Endometrial microvascular endothelial cells (primary cell): Measurements from ENCODE around the gene WBP1L. TPM values are rescaled to one million over a fixed set of nuclear protein-coding genes. Genes with fewer than 3 reads are reported as not detected.

Experiments
- in situ Hi-C: cut with HindIII; loops from 2 replicates; pipeline ENCODE4 v1.10.0; 2017; ENCODE audit warnings: low sequenced_read_pairs, low pct_unique_long_range_greater_than_20kb; ENCODE audit errors: inconsistent ontology term
- total RNA-seq: library from RNA; depleted of rRNA; stranded (reverse); fragments of >200 nt; gene quantifications from one replicate; pipeline ENCODE4 v1.2.3, GENCODE V29; 2015; ENCODE audit errors: inconsistent ontology term

The WBP1L gene
- total RNA-seq, 1 donor from 2014 or later: 35.9 TPM

DNA sequence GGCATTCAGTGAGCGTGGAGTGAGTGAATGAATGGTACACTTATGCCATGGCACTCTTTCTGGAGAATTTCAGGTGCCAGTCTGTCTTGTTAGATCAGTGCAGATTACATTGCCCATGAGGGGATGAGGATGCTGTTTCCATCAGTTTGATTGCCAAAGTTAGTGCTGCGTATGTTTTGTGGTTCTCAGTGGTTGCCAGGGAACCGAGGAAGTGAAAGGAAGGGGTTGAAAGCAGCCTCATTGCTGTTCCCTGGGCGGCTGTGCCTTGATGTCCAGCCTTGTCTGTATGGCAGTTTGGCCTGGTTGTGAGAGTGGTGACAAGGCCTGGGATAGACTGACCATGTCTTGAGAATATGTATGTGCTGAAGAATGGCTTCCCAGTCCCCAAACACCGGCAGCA lies 30.2 kb downstream of the WBP1L start:
- in situ Hi-C loops: no loop called here

DNA sequence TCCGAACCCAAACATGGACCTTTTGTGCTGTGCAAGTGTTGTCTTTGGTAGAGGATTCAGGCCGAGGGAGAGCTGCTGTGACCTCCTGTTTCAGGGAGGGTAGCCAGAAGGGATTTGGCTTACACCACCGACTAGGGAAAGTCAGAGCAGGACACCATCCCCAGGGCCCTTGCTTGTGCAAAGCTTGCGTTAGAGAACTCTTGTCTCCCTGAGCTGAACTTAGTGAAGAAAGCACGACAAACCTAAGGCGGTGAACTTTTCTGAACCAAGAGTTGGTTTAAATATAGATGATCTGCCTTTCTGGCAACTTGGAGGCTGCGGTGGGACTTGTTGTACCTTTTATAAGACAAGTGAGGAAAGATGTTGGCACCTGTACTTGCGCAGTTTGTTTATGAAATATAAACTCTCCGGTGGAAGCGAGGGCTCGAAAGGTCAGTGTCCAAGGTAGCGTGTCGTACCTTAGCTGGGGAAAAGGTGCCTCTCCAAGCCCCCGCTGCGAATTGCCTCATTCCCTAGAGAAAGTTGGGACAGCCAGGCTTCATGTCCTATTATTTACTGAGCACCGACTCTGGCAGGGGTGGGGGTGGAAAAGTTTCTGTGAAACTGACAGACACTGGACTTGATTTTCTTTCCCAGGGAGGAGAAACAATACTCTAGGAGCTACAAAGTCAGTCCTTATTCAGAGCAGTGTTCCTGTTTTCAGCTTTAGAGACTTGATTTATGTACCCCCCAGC lies 31.6 kb downstream of the WBP1L start:
- in situ Hi-C loops: no loop called here

DNA sequence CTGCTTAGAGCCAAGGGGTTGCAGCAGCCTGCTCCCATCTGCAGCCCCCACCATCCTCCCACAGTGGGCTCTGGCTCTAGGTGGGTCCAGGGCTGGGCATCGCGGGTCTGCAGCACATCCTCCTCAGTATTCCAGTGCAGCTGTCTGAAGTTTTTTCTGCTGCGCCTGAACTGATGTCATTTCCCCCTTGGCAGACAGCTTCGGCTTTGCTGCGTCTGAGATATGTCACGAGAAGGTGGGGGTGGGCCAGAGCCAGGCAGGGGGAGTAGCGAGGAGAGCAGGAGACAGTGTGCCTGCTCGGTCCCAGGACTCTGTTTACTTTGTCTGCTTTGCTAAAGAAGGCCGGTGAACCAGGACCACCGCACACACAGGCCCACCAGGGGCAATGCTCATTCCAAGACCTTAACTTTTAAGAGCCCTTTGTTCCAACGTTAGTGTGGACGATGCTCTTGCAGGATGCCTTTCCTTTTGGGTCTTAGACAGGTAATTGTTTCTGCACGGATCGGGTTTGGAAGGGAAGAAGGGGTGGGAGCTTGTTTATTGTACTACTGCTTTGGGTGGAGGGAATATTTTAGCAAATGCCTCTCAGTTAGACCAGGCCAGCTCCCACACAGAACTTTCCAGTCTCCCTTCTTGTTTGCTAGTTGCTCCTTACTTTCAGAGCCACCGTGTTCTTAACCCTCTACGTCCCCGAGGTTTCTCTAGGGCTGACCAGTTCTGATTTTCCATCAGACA lies 32.4 kb downstream of the WBP1L start:
- in situ Hi-C loops: no loop called here

DNA sequence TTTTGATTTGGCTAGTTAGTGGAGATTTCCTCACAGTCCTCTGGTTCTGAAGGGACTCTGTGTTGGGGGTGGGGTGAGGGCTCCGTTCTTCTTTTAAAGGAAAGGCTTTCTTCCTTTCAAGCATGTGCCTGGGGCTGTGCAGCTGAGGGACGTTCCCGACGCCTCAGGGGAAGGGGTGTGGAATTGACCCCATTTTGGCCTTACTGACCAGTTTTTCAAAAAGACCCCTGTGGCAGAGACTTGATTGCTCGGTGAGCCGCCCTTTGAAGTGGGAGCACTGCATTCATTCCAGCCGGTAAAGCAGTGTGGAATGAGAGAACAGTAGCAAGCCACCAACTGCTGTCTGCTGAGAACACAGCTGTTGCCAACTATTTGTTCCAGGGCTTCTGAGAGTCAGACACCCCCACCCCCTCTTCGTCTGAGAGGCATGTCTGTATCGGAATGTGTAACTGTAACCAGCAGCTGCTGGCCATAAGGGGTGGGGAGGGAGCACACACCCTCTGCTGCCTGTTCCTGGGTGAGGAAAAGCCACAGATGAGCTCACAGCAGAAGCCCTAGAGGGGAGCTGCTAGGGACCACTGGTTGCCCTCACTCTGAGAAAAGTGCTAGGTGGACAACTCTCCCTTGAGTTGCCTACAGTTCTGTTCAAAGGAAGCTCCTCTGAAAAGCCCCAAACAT lies 33.2 kb downstream of the WBP1L start:
- in situ Hi-C loops: no loop called here

DNA sequence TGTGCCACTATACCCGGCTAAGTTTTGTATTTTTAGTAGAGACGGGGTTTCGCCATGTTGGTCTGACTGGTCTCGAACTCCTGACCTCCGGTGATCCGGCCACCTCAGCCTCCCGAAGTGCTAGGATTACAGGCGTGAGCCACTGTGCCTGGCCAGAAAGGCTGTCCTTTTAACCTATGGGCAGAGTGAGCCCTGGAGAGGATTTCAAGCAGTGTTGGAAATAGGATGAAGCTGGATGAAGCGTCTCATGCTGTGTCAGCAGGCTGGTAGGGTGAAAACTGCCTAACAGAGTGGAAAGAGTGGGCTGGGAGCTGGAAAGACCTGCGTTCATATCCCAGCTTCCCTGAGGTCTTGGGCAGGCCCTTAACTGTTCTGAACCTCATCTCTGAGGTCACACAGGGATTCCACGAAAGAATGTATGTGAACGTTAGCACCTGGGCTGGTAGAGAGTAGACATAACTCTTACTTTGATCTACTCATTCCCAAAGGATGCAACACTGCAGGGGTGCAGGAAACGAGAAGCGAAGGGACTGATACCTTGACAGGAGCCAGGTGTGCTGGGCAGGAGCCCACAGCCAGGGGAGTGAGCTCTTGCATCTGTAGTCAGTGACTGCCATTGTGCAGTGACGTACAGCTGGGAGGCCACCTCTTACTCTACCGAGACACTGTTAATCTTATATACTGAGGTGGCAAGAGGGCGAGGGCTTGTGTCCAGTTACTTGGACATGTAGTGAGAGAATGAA lies 34.1 kb downstream of the WBP1L start:
- in situ Hi-C loops: no loop called here

DNA sequence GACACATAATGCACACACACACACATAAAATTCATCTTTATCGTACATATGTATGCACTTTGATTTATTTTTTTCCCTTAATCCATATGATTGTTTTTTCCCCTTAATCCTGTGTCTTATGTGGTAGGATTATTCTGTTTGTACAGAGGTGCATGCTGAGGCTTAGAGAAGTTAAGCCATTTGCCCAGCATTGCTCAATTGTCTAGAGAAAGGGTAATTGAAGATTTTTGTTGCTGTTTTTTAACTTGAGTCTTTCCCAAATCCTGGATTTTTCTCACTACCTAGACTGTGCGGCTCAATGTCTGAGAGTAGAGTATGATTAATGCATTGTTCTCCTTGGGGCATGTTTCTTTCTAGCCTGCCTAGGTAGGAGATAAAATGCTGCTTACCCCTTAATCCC lies 35.0 kb downstream of the WBP1L start:
- in situ Hi-C loops: no loop called here

DNA sequence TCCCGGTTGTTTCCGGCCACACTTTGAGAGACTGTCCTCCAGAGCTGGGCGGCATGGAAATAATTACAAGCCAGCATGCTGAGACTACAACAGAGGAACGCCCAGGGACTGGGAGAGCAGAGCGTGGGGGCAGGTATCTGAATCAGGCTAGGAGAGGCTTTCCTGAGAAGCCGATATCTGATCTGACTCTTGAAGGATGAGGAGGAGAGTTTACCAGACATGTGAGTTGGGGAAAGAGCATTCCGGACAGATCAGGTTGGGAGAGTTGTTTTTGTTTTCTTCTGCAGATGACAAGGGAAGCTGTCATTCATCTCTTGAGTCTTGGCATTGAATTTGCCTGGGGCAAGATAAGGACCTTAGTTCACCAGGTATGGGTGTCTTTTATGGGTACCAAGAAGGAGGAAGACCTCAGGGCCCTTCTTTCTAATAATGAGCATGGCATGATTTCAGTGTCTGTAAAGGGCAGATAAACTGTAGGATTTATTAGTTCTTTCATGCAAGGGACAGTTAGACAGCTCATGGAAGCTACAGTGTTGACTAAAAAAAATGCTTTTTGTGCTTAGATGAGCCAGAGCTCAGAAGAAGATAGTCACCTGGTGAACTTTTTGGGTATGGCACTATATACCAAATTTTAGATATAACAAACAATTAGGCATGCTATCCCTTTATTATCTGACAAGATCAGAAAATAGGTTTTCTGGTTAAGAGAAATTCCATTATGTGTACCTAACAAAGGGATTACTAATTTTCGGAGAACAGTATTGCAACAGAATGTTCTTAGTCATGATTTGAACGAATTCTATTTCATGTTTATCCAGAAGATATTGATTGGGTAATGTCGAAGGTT lies 36.2 kb downstream of the WBP1L start:
- in situ Hi-C loops: no loop called here

DNA sequence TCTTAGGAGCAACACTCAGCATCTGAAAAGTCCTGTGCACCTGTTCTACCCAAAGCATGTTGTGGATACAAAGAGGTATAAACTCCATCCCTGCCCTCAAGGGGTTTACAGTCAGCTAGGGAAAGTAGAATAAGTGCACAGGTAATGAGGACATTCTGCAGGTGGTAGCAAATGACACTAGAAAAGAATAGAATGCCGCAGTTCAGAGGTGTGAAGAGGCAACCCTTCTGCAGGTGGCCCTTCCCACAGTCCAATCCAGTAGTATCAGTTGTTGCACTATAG lies 36.7 kb downstream of the WBP1L start:
- in situ Hi-C loops: no loop called here

DNA sequence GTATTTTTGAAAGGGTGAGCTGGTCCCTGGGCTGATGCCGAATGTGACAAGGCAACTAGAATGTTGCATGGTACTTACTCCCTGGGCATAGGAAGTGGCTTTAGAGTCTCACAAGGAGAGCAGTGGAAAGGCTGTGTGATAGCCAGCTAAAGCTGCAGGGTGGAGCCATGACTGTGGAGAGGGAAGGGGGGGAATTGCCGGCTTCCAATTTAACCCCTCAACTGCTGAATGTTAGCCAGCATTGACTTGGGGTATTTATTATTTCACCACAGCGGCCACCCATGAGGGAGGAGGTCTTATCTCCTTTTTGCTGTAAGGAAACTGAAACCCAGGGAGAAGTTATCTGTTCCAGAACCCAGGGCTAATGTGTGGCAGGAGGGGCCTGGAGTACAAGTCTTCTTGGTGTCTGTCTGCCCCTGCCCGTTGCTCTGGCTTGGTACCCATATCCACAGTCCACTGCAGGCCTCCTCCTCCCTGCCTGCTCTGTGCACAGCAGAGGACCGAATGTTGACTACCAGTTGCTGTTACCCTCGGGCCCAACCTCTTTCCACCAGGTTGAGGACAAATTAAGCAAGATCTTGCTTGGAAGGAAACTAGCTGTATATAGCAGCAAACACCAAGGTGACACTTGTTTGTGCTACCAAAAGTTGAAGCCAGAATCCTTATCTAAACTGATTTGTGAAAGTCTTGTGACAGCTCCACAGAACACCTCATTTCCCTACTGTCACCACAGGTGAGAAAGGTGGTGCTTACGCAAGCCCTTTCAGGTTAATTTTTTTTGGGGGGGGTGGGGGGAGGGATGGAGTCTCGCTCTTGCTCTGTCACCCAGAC lies 37.6 kb downstream of the WBP1L start:
- in situ Hi-C loops: no loop called here

DNA sequence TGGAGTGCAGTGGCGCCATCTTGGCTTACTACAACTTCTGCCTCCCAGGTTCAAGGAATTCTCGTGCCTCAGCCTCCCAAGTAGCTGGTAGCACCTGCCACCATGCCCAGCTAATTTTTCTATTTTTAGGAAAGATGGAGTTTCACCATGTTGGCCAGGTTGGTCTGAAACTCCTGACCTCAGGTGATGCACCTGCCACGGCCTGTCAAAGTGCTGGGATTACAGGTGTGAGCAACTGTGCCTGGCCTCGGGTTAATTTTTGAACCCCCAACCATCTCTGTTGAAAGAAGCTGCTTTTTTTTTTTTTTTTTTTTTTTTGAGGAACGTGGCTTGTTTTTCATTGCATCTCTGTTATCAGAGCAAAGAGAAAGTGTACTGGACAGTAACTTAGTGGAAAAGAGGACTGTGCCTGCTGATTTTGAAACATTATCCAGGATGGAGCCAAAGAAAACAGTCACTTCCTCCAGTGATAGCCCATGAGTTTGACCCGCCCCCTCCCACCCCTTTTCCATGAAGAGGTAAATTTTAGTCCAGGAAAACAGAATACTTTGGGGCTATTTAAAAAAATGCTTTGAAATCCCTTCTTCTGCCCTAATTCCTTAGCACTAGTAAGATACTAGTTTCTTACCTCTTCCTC lies 38.3 kb downstream of the WBP1L start:
- in situ Hi-C loops: no loop called here

DNA sequence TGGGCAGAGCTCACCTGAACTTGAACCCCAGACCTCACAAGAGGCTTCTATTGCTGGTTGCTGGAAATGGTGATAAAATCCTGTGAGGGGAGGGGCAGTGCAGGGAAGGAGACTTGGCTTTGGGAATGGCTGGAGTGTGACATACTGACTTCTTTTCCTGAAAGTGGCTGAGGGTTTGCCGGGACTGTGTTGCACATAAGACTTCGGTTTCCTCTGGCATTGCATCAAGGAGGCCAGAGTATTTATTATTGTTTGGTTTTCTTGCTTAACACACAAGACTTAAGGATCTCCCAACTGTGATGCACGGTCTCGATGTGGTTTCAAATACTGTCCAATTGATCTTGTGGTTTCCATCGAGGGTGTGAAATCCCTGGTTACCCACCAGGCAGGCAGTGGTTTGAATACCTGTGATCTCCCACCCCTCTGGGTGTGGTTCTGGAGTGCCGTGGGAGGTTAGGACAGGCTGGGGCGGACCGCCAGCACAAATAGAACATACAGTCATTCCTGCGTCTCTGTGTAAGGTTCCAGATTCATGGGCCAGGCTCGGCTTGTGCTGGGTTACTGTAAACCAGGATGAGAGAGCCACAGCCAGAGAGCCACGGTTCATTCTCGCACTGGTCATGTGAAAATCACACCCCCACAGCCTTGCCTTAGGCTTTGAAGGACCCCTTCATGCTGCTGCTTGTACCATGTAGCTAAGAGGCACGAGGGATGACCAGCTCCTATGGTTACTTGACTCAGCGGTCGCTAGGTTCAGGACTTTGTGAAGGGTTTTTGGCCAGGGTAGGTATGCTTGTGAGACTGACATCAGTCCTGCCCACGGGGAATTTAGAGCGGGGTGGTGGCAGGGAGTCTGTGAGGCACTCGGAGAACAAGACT lies 39.2 kb downstream of the WBP1L start:
- in situ Hi-C loops: no loop called here

DNA sequence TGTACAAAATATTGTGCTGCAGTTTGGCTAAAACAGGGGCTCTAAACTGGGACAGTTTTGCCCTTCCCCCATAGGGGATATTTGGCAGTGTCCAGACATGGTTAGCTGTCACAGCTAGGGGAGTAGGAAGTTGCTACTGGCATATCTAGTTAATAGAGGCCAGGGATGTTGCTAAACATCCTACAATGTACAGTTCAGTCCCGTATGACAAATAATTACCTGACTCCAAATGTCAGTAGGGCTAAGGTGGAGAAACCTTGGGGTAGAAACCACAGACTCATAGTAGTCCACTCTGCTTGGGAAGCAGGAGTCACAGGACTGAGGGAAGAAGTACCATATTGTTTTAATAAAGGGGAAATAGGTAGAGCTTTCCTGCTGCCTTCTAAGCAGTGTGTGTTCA lies 39.8 kb downstream of the WBP1L start:
- in situ Hi-C loops: no loop called here

DNA sequence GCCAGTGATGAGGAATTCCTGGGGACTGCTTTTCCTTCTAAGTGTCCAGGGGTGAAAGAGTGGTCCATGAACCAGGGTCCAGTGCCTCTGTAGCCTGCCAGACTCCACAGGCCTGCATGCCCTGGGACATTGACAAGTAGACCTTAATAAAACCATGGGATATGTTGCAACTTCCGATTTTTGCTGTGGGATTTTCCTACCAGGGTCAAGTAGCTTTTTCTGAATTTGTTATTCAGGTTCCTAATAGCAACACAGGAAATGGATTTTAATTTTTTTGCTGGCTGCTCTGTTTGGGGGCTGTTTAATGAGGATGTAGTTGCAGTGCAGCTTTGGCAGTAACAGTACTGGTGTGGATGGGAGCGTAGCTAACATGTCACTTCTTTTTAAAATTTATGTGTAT lies 42.1 kb downstream of the WBP1L start:
- in situ Hi-C loops: no loop called here

DNA sequence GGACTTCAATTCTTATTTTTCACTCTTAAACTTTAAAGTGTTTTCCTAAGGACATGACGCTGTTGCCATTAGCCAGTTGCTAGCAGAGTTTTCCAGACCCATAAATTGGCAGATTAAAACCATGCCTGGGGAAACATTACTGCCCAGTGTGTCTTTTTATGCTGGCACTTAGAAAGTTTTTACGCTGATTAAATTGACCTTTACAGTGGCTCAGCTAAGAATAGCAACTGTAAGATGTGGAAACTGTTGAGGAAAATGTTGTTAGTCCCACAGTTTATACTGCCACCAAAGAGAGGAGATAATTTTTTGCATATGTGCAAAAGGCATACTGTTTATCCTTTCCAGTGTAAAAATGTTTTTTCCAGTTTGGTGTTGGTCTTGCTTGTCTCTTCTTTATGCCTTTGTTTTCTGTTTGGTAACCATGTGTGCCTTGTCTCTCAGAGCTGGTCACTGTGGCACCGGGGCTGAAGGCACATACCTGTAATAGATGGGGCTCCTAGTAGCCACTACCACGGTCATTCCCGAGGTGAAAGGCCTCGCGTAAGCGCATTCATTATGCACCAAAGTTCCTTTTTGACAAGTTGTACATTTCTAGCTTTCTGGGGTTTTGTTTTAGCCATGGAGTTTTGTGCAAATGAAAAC lies 48.1 kb downstream of the WBP1L start:
- in situ Hi-C loops: no loop called here

DNA sequence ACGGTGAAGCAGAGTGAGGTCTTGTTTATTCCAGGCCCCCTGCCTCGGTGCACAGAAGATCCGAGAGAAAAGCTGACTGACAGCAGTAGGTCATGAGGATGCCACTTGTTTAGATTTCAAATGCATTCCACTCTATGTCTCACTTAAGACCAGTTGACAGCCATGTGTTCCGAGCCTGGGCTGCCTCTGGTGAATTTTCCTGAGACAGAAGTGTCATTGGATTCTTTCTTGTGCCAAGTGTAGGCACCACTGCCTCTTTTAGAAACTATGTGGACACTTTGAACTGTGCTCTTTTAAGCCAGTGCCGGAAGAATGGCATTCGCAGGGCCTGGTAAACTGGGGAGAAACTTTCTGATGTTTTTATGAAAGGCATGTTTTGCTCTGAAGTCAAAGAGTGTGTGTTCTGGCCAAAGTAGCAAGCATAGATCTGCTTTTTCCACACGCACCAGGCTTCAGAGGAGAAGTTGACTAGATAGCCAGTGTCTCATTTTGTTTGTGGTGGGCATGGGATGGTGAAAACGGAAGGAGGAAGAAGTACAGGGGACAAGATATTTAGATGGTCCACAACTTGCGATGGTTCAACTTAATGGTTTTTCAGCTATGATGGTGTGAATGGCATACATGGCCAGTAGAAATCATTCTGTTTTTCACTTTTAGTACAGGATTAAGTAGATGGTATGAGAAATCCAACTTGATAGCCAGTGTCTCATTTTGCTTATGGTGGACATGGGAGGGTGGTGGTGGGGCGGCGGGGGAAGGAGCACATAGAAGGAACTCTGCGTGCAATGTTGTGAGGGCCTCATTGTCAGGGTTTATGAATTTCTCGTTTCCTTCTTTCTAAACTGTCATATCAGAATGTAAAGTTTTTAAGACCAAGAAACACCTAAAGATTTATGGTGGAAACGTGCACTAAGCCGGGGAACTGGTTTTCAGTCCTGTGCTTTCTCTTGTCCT lies 52.0 kb downstream of the WBP1L start:
- in situ Hi-C loops: no loop called here
